Inflammatory macrophage treated with lipopolysaccharide for 1 hour (primary cell): ENCODE results near the gene TMCO6.

Source experiments
- DNase-seq, 2 donors: peaks; one replicate each; pipeline ENCODE4 v3.0.0-alpha.2; 2020 to 2022

TMCO6 gene

DNA sequence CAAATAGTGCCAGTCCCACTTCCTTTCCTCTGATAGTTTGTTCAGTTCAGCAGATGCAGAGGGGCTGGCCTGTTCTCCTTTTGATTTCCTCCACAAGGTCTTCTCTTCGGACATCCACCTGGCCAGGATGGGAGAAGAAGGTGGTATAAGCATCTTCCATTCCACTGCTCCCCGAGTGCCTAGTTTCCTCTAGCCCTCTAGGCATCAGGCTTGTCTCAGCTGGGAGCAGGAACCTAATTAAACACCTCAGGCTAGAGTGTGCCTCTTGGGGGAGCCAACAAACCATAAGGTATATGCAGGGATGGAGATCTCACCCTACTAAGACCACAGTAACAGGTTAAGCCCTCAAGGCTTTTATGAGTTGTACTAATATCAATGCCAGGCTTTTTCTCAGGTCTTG is 35.0 kb downstream of the TMCO6 start:
- DNase-seq = no peak

- no peak for DNase-seq
Measured at GRCh38 chr5:140674629-140675028, 35.4 kb downstream of the TMCO6 start.

- no peak for DNase-seq
Measured at GRCh38 chr5:140677947-140678346, 38.7 kb downstream of the TMCO6 start.

DNA sequence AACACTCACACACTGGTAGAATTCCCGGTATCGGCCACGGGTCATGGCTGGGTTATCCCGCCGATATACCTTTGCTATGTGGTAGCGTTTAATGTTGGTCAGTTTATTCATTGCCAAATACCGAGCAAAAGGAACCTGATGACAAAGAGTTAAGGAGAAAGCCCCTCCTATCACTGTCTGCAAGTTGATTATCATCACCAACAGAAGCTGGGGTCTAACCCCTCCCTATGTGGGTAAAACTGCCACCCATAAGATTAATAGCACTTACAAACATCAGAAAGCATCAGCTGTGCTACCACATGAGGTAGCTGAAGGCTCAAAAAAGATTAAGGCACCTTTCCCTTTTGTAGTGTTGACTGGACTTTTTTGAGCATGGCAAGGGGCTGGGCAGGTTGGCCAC is 39.7 kb downstream of the TMCO6 start:
- DNase-seq = no peak

DNA sequence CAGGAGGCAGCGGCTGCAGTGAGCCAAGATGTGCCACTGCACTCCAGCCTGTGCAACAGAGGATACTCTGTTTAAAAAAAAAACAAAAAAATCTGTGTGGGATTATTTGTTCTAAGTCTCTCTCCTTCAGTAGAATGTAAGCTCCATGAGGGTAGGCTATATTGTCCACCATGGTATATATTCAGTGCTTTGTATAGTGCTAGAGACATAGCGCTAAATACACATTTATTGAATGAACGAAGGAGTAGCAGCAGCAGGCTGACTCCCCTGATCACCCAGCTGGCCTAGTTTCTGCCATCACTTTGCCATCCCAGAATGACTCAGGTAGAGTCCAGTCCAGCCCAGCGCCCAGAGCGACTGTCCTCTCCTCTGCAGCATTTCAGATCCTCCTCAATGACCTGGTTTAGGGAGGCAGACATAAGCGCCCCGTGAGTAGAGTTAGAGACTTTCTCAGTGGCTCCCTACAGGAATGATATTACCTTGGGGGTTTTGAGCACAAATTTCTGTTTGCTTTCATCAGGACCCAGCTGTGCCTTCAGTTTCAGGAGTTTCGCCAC is 51.2 kb downstream of the TMCO6 start:
- no peak for DNase-seq

- DNase-seq = peak; percentile 88 to 96
Measured at GRCh38 chr5:140690941-140691924, 52.0 kb downstream of the TMCO6 start, which contains the start of the genes HARS1 and HARS2. HARS1 (minus strand) TSS chr5:140691370; CDS start chr5:140691304, 66 bp downstream. HARS2 (plus strand) TSS chr5:140691455; CDS start chr5:140691649, 194 bp downstream.

DNA sequence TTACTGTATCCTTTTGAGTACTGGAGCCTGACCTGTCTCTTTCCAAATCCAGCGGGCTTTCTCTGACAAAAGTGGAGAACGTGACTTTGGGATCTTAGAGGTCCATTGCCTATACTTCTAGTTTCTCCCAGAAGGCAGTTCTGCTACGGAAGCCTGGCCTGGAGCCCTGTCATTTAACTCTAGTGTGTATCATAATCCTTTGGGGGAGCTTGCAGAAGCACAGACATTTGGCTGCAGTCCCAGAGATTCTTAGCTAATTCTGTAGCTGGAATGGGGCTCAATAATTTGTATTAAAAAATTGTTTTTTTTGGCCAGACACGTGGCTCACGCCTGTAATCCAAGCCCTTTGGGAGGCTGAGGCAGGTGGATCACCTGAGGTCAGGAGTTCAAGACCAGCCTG is 55.0 kb downstream of the TMCO6 start:
- no peak for DNase-seq
